ENCODE results near the gene MGAT3. TPM values are rescaled to one million over a fixed set of nuclear protein-coding genes. Genes with fewer than 3 reads are reported as not detected.

MGAT3 gene
- total RNA-seq, 2 donors from 2014 or later: 0.82 to 7.4 TPM

DNA sequence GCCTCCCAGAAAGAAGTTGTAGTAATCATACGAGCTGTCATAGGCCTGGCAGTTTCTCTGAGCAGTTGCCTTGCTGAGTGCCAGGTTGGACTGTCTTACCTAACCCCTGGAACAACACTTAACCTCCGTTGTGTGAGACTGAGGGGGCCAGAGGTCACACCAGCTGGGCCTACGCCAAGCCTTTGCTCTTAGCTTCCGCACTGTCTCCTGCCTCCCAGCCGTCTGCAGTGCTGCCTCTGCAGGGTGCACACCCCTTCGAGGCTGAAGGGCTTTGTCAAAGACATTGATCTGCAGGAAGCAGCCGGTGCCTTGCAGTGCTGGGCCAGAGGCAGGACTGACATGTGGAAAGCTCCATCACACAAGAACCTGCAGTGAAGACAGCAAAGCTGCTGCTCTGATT lies 40.5 kb upstream of the MGAT3 start:
- Histone ChIP-seq H3K27me3 (replicated peaks; ENCODE audit: insufficient read depth) (no peaks in the 10 kb centered on the region), H3K9me3 (no peaks in the 10 kb centered on the region), H3K27ac (no peak overlapping the region), H3K4me1 (replicated peaks) (no peaks in the 10 kb centered on the region), H3K4me3 (no peak overlapping the region), H3K36me3 (peaks cover 3 to 32% of the 10 kb centered on the region in 2 donors)
- DNase-seq (ENCODE audit: low spot score): no peak
- no peak for TF ChIP-seq POLR2A (IDR thresholded peaks at IDR 0.05)
- TF ChIP-seq POLR2AphosphoS5 (IDR thresholded peaks at IDR 0.05): no peak
- TF ChIP-seq, protein P1, sequence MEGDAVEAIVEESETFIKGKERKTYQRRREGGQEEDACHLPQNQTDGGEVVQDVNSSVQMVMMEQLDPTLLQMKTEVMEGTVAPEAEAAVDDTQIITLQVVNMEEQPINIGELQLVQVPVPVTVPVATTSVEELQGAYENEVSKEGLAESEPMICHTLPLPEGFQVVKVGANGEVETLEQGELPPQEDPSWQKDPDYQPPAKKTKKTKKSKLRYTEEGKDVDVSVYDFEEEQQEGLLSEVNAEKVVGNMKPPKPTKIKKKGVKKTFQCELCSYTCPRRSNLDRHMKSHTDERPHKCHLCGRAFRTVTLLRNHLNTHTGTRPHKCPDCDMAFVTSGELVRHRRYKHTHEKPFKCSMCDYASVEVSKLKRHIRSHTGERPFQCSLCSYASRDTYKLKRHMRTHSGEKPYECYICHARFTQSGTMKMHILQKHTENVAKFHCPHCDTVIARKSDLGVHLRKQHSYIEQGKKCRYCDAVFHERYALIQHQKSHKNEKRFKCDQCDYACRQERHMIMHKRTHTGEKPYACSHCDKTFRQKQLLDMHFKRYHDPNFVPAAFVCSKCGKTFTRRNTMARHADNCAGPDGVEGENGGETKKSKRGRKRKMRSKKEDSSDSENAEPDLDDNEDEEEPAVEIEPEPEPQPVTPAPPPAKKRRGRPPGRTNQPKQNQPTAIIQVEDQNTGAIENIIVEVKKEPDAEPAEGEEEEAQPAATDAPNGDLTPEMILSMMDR (IDR thresholded peaks at IDR 0.05): no peak
- intact Hi-C loops (cut with DNase I): no loop called here
- WGBS: 75% methylated on average over 7 of the region's 7 CpGs

DNA sequence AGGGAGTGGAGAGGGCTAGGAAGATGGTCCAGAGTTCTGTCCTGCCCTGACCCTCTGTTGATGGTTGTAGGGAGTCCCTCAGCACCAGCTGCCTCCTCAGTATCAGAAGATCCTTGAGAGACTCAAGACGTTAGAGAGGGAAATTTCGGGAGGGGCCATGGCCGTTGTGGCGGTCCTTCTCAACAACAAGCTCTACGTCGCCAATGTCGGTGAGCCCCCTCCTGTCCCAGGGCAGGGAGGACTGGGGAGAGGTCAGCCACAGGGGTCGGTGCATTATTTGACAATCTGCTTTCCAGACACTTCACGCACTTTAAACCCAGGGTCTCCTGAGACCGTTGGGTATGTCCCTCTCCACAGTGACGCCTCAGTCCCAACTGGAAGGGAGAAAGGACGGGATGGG lies 39.2 kb upstream of the MGAT3 start:
- Histone ChIP-seq H3K27me3 (replicated peaks; ENCODE audit: insufficient read depth) (no peaks in the 10 kb centered on the region), H3K9me3 (no peaks in the 10 kb centered on the region), H3K4me1 (replicated peaks) (no peaks in the 10 kb centered on the region), H3K4me3 (no peak overlapping the region), H3K36me3 (peaks cover 8 to 37% of the 10 kb centered on the region in 2 donors), H3K27ac (no peak overlapping the region)
- intact Hi-C loops (cut with DNase I): no loop called here
- TF ChIP-seq, protein P1 (IDR thresholded peaks at IDR 0.05): no peak
- TF ChIP-seq POLR2A (IDR thresholded peaks at IDR 0.05): no peak
- TF ChIP-seq POLR2AphosphoS5 (IDR thresholded peaks at IDR 0.05): no peak
- no peak for DNase-seq (ENCODE audit: low spot score)
- 90% methylated on average over 12 of the region's 12 CpGs for WGBS

DNA sequence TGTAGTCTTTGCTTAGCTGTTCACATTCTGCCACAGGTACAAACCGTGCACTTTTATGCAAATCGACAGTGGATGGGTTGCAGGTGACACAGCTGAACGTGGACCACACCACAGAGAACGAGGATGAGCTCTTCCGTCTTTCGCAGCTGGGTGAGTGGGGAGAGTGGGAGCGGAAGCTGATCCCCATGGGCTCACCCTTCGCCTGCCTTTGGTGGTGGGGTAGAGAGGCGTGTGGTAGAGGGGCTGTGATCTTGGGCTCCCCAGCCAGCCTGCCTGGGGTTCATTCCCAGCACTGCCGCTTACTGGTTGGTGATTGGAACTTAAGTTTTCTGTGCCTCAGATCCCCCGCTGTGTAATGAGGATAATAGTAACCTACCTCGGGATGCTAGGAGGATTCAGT lies 38.1 kb upstream of the MGAT3 start:
- no peak overlapping the region for H3K27ac ChIP-seq
- intact Hi-C loops (cut with DNase I): no loop called here
- H3K4me3 ChIP-seq: no peak overlapping the region
- no peaks in the 10 kb centered on the region for H3K9me3 ChIP-seq
- no peak for DNase-seq (ENCODE audit: low spot score)
- 90% methylated on average over 12 of the region's 12 CpGs for WGBS
- H3K36me3 ChIP-seq: peaks cover 8 to 37% of the 10 kb centered on the region in 2 donors
- TF ChIP-seq POLR2AphosphoS5 (IDR thresholded peaks at IDR 0.05) (no peak), POLR2A (IDR thresholded peaks at IDR 0.05) (no peak)
- TF ChIP-seq, protein P1 (IDR thresholded peaks at IDR 0.05): no peak
- no peaks in the 10 kb centered on the region for H3K27me3 ChIP-seq (replicated peaks; ENCODE audit: insufficient read depth)
- H3K4me1 ChIP-seq (replicated peaks): no peaks in the 10 kb centered on the region

DNA sequence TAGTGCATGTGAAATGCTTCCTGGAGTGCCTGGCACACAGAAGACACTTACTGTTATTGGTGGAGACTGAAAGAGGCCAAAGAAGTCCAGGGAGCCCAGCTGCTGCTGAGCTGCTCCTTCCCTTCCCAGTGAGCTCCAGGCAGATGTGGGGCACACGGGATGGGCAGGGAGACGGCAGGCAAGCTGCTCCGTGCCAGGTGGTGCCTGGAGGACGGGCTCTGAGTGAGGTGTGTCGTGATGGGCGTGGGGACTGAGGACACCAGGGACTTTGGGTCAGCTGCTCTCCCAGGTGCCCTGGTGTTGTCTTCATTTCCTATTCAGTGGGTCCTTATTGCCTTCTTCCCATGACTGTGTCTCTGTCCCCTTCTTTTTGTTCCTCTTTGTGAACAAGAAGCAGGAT lies 37.7 kb upstream of the MGAT3 start:
- Histone ChIP-seq H3K4me3 (no peak overlapping the region), H3K36me3 (peaks cover 8 to 37% of the 10 kb centered on the region in 2 donors), H3K9me3 (no peaks in the 10 kb centered on the region), H3K27ac (no peak overlapping the region), H3K4me1 (replicated peaks) (no peaks in the 10 kb centered on the region), H3K27me3 (replicated peaks; ENCODE audit: insufficient read depth) (no peaks in the 10 kb centered on the region)
- no peak for DNase-seq (ENCODE audit: low spot score)
- 95% methylated on average over 6 of the region's 6 CpGs for WGBS
- TF ChIP-seq, protein P1 (IDR thresholded peaks at IDR 0.05): no peak
- intact Hi-C loops (cut with DNase I): no loop called here

DNA sequence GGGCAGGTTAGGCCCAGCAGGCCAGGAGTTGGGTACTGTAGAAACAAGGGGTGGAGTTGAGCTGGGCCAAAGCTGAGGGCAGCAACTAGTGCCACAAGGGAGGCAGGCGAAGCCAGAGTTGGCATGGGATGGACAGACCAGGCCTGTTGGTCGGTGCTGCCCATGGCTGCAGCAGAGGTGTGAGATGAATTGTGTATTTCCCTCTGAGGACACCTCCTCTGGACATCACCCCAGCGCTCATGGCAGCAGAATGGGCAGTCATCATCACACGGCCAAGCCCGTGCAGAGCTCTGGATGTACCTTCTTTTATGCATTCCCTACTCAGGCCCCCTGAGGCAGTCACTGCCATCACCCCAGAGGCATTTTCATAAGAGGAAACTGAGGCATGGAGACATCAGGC lies 36.9 kb upstream of the MGAT3 start:
- Histone ChIP-seq H3K4me3 (no peak overlapping the region), H3K9me3 (no peaks in the 10 kb centered on the region), H3K4me1 (replicated peaks) (no peaks in the 10 kb centered on the region), H3K36me3 (peaks cover 8 to 37% of the 10 kb centered on the region in 2 donors), H3K27me3 (replicated peaks; ENCODE audit: insufficient read depth) (no peaks in the 10 kb centered on the region), H3K27ac (no peak overlapping the region)
- no peak for DNase-seq (ENCODE audit: low spot score)
- TF ChIP-seq, protein P1 (IDR thresholded peaks at IDR 0.05): no peak
- TF ChIP-seq POLR2AphosphoS5 (IDR thresholded peaks at IDR 0.05) (no peak), POLR2A (IDR thresholded peaks at IDR 0.05) (no peak)
- WGBS: 90% methylated on average over 5 of the region's 5 CpGs
- intact Hi-C loops (cut with DNase I): no loop called here
